Panc1 (cell line): Measurements from ENCODE around the gene KRR1.

Source experiments
- CTCF ChIP-seq: fragments of 450-650 bp; IDR thresholded peaks from 2 replicates; pipeline ENCODE4 v1.5.1; 2017; ENCODE audit warnings: mild to moderate bottlenecking
- POLR2AphosphoS5 ChIP-seq: IDR thresholded peaks from 2 replicates; pipeline ENCODE4 v1.6.1; 2012; ENCODE audit warnings: mild to moderate bottlenecking, low read depth, low read length, moderate library complexity

GRCh38 chr12:75447691-75448393 is 63.6 kb downstream of the KRR1 start:
- no peak for TF ChIP-seq CTCF
- no peak for TF ChIP-seq POLR2AphosphoS5
